ENCODE measurements around the gene GTF3C6.
A peak's percentile ranks its signal among the peaks of the same experiment; 100 is the strongest.
"Not testable (repeated sequence)": the region's sequence is repeated elsewhere in the genome, so short reads cannot be mapped to it uniquely, and the experiment has no call there.

The GTF3C6 gene, protein sequence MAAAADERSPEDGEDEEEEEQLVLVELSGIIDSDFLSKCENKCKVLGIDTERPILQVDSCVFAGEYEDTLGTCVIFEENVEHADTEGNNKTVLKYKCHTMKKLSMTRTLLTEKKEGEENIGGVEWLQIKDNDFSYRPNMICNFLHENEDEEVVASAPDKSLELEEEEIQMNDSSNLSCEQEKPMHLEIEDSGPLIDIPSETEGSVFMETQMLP

GRCh38 chr6:110958329-110959192 is at the start of gene GTF3C6:
GTF3C6 (plus strand) TSS chr6:110958706; CDS start chr6:110958770, 64 bp downstream.
- DNase-seq: peak; percentile 13 to 97 (median 90)

GRCh38 chr6:110930781-110931180 is 27.7 kb upstream of the GTF3C6 start:
- no peak for DNase-seq

GRCh38 chr6:110933912-110934311 is 24.6 kb upstream of the GTF3C6 start:
- DNase-seq: no peak

DNA sequence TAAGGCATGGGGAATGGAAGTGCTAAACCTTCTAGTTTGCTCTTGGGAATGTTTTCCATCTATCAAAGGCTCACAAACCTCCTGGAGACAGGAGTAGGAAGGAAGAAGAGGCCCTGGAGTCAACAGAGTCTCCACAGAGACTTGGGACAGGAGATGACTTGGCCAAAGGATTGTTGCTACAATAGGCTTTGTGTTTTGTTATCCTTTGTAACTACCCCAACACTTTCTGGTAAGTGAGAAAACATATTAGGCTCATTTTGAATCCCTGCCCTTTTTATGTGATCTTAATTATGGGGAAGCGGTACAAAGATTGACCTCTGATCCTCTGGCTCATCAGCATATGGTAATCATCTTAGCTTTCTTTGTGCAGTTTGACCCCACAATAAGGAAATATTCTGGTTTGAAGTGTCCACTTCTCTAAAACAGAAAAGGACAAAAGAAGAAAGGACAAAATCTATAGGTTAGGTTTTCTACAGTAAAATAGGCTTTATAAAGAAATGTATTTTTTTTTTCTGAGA is 24.1 kb upstream of the GTF3C6 start:
- no peak for DNase-seq

GRCh38 chr6:110935171-110935570 is 23.3 kb upstream of the GTF3C6 start:
- no peak for DNase-seq

GRCh38 chr6:110938171-110938570 is 20.3 kb upstream of the GTF3C6 start:
- DNase-seq: no peak

DNA sequence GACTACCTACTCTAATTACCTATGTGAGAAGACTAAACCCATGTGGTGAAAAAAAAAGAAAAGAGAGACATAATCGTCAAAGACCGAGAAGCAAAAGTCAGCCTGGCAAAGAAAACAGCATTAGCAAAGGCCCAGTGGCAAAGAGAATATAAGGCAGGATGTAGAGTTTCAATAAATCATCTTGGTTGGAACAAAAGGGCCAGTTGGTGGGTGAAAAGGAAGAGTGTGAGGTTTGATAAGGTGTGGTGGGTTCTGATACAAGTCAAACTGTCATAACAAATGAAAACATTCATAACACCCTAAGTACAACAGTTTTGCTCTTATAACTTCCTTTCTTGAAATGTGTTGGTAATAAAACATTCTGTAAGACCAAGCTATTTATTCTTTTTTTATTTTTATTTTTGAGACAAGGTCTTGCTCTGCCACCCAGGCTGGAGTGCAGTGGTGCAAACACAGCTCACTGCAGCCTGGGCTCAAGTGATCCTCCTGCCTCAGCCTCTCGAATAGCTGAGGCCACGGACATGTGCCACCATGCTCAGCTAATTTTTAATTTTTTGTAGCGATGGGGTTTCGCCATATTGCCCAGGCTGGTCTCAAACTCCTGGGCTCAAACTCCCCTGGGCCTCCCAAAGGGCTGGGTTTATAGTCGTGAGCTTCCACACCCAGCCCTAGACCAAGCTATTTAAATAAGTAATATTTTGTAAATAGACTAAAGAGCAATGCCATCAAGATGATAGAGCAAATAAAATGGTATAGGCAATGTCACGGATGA is 18.9 kb upstream of the GTF3C6 start:
- DNase-seq: no peak

DNA sequence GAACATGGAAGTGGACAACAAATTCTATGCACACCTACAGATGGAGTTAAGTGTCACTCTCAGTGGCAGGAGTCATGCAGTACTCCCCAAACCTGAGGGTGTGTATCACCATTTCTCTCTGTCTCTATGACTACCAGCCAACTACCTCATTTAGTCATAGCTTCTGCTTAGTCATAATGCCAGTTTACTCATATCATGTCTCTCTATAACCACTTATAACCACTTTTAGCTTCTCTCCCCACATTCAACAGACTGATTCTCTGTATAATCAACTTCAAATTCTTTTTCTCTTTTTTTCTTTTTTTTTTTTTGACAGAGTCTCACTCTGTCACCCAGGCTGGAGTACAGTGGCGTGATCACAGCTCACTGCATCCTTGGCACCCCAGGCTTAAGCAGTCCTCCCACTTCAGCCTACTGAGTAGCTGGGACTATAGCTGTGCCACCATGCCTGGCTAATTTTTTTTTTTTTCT is 13.8 kb upstream of the GTF3C6 start:
- peak in 13 of 56 donors; percentile 1 to 57 (median 12) for DNase-seq

DNA sequence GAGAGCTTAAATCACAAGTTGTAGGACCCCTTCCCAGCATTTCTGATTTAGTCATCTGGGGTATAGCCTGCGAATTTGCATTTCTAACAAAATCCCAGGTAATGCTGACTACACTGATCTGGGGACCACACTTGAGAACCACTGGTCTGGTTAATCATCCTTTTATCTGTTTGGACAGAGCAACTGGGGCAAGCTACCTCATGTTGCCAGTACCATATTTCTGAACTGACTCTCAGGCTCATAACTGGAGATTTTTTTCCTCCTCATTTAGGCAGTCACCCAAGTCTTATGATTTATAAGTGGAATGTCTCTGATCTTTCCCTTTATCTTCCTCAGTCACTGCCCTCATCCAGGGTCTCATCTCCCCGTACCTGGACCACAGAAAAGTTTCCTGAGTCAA is 12.0 kb upstream of the GTF3C6 start:
- no peak for DNase-seq

DNA sequence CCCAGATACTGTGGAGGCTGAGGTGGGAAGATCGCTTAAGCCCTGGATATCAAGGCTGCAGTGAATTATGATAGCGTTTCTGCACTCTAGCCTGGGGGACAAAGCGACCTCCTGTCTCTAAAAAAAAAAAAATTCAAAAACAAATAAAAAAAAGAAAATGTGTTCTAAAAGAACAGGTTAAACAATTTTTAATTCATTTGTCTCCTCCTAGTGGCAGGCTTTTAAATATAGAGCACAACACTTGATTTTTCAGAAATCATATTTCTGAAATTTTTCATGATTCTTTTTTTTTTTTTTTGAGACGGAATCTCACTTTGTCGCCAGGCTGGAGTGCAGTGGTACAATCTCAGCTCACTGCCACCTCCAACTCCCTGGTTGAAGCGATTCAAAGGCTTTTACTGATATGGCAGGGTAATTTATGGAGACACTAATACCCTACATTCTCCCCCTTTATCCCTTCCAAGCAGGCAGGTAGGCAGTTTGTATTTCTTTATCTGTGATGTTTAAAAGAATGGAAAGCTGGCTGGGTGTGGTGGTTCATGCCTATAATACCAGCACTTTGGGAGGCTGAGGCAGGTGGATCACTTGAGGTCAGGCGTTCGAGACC is 8.7 kb upstream of the GTF3C6 start:
- DNase-seq: no peak

GRCh38 chr6:110950440-110950839 is 8.1 kb upstream of the GTF3C6 start:
- DNase-seq: no peak

DNA sequence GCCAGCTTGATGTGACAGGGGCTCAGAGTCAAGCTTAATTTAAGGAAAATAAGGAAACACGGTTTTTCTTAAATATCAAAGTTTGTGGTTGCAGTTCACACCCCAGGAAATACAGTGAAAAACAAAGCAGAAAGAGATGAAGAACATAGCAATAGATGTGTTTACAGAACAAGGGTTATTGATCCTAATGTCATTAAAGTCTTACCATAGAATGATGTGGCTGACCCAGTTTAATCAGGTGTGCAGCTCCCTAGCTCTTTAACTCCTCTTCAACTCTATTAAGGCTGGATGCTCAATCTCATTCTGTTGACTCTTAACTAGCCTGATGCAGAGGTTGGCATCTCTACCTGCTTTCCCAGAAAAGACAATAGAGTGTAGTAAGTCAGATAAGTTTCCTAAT is 7.5 kb upstream of the GTF3C6 start:
- no peak for DNase-seq

DNA sequence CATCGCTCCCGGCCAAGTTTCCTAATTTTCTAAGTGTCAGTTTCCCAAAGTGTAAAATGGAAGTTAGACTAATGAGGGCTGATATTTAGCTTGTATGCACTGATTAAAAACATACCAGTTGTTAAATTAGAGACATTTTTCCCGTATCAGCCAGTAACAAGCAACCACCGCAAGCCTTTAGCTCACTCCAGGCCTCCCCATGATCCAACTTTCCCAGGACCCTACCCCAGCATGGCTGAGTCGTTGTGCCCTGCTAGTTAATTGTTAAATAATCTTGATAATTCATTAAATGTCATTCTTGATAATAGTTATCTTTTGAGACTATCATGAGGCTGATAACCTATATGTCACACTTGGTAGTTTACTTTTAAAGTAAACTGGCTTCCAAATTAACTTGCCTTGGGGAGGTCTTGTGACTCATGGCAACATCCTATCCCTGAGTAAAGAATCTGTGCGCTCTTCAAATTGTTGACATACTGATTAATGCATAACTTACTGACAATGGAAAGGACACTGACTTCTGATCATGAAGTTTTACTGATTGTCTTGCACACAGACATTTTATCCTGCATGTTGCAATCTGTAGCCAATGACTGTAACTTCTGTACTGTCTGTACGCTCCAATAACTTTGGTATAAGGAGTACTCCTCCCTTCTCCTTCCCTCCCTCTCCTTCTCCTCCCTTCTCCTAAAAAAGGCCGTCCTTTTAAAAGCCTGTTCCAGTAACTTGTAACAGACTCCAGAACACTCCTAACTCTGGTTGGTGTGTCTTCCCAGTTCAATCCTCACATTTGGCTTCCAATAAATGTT is 6.3 kb upstream of the GTF3C6 start:
- DNase-seq: no peak

- DNase-seq: no peak
Observed at GRCh38 chr6:110953633-110954303, 4.7 kb upstream of the GTF3C6 start.

GRCh38 chr6:110960014-110960390 is 1.5 kb downstream of the GTF3C6 start:
- DNase-seq: no peak

- not testable (repeated sequence) for DNase-seq
Observed at GRCh38 chr6:110962636-110963035, 4.1 kb downstream of the GTF3C6 start.

GRCh38 chr6:110965629-110966229 is 7.2 kb downstream of the GTF3C6 start:
- DNase-seq: no peak

GRCh38 chr6:110968661-110969060 is 10.2 kb downstream of the GTF3C6 start:
- DNase-seq: not testable (repeated sequence)

GRCh38 chr6:110971468-110971867 is 13.0 kb downstream of the GTF3C6 start:
- DNase-seq: no peak
